Activated naive CD4-positive, alpha-beta T cell treated with anti-CD3 and anti-CD28 coated beads, Interleukin-2, amount 50 U/mL, for 24 hours (primary cell): ENCODE results near the gene PGC.
A peak's percentile ranks its signal among the peaks of the same experiment; 100 is the strongest.

ENCODE experiments used
- H3K27ac Mint-ChIP-seq: one replicate; pipeline ENCODE4 v1.8.0; 2021; ENCODE audit warnings: mild to moderate bottlenecking, mixed read lengths
- H3K27me3 Mint-ChIP-seq: one replicate; pipeline ENCODE4 v1.8.0; 2021; ENCODE audit warnings: mixed read lengths
- H3K36me3 Mint-ChIP-seq: one replicate; pipeline ENCODE4 v1.8.0; 2021; ENCODE audit warnings: mixed read lengths
- H3K4me1 Mint-ChIP-seq: one replicate; pipeline ENCODE4 v1.8.0; 2021; ENCODE audit warnings: mixed read lengths
- H3K4me3 Mint-ChIP-seq: one replicate; pipeline ENCODE4 v1.8.0; 2021; ENCODE audit warnings: mild to moderate bottlenecking, mixed read lengths
- H3K9me3 Mint-ChIP-seq: one replicate; pipeline ENCODE4 v1.8.0; 2021; ENCODE audit warnings: mixed read lengths

Gene PGC

DNA sequence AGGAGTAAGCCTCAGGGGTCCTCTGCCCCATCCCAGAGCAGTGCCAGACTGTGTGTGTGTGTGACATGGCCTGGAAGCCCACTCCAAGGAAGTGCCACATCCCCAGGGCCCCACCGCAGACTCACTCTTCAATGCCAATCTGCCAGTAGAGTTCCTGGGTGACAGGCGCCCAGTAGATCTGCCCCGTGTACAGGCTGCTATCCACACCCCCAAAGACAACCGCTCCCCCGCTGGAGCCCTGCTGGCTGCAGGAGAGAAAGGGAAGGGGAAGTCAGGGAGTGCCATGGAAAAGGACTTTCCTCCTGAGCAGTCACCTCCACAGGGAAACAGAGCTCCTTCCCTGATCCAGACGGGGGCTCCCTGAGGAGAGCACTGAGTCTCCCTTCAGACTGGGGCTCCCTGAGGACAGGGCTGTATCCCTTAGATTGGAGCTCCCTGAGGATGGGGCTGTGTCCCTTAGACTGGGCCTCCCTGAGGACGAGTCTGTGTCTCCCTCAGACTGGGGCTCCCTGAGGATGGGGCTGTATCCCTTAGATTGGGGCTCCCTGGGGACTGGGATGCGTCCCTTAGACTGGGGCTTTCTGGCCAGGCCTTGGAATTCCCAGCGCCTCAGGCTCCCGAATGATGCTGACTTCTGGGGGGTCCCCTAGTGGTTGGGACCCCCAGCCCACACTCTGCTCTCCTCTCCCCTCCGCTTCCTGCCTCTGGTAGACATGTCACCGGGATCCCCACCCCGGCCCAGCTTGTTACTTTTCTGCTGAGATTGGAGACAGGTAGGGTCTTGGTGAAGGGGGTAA, 6.6 kb downstream of the PGC start:
- Mint-ChIP-seq H3K9me3 (no peaks in the 10 kb centered on the region), H3K4me3 (no peak overlapping the region), H3K4me1 (peaks cover 3% of the 10 kb centered on the region), H3K27me3 (no peaks in the 10 kb centered on the region), H3K27ac (no peak overlapping the region), H3K36me3 (no peaks in the 10 kb centered on the region)

DNA sequence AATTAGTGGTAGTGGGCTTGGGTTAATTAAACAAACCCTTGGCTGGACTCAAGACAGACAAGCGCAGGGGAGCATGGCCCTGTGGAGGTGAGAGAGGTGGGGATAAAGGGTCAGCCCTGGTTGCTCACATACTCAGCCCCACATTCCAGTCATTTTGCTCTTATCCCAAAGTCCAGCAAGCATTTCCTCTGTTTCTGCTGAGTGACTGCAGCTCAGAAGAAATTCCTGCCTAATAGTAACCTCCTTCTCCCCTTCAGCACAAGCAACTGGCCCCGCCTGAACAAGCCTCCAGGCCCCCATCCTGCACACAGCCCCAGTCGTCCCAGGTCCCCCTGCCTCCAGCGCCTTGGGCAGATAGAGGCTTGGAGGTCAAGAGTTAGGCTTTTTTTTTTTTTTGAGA, 8.2 kb downstream of the PGC start:
- Mint-ChIP-seq H3K27ac (no peak overlapping the region), H3K27me3 (no peaks in the 10 kb centered on the region), H3K4me3 (no peak overlapping the region), H3K36me3 (no peaks in the 10 kb centered on the region), H3K4me1 (peaks cover 4% of the 10 kb centered on the region), H3K9me3 (no peaks in the 10 kb centered on the region)

DNA sequence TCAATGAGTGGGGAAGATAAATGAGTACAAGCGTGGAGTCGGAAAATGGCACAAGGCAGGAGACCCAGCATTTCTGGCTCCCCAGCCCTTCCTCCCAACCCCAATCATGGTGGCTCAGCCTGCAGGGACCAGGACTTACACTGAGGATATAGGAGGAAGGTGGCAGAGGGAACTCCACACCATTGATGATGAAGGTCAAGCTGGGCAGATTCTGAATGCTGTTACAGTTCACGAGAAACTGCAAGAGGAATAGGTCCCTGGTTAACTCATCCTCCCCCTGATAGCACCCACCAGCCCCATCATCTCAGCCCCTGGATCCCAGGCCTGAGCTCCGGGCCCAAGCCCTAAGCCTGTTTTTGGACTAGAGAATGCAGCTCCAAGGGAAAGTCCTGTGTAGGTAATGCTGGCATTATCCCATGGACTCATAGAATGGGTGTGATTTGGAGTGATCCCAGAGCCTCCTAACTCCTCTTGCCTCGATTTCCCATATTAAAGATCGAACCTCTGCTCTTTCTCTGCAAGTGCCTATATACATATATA, 9.5 kb downstream of the PGC start:
- Mint-ChIP-seq H3K9me3 (no peaks in the 10 kb centered on the region), H3K4me3 (no peak overlapping the region), H3K27ac (no peak overlapping the region), H3K36me3 (no peaks in the 10 kb centered on the region), H3K27me3 (no peaks in the 10 kb centered on the region), H3K4me1 (peaks cover 11% of the 10 kb centered on the region)

DNA sequence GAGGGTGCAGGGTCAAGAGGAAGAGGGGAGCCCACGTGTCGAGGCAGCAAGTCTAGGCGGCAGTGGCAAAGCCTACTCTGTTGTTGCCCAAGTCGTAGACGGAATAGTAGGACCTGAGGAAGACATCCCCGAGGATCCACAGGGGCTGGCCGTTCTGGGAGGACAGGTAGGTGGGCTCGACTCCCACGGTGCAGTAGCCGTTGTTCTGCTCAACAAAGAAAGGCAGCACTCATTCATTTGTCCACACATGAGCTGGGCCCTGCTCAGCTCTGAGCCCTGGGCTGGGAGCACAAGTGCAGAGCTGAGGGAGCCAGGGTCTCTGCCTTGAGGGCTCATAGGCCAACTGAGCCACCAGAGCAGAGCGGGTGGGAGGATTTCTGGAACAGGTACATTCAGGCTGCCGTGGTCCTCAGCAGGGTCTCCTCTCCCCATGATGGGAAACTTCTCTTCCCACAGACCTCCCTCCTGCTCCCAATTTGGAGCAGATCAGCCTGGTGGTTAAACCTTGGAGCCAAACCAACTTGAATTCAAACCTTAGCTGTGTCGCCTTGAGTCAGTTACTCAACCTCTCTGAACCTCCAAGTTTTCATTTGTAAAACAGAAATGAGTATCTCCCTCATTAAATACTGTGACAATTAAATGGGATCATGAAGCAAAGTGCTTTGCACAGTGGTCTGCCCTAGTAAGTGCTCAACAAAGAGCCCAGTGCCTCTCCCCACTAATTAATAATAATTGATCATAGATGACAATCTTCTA, 10.2 kb downstream of the PGC start:
- Mint-ChIP-seq H3K4me1 (peaks cover 16% of the 10 kb centered on the region), H3K36me3 (no peaks in the 10 kb centered on the region), H3K4me3 (no peak overlapping the region), H3K9me3 (no peaks in the 10 kb centered on the region), H3K27ac (no peak overlapping the region), H3K27me3 (no peaks in the 10 kb centered on the region)

DNA sequence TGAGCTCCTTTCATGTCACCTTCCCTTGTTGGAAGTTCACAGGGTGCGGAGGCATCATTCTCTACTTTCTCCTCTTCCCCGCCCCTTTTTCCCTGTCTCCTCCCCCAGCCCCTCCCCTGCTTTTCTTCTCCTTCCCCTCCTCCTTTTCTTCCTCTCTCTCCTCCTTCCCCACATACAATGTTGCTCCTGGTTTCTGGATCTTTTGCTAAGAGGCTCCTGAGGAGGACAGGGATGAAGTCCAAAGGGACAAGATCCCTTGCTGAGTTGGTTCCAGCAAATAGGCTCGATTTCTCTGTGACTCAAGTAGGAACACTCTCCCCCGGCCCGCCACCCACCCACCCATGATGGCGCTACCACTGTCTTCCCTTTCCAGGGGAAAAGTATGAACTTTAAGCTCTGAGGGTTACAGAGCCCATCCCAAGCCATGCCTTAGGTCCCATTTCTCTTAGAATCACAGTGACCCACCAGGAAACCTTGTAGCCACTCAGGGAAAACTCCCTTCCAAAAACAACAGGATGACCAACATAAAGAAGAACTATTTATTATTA, 10.9 kb downstream of the PGC start:
- H3K4me3 Mint-ChIP-seq: no peak overlapping the region
- H3K27ac Mint-ChIP-seq: no peak overlapping the region
- H3K36me3 Mint-ChIP-seq: no peaks in the 10 kb centered on the region
- H3K27me3 Mint-ChIP-seq: no peaks in the 10 kb centered on the region
- H3K4me1 Mint-ChIP-seq: peaks cover 20% of the 10 kb centered on the region
- H3K9me3 Mint-ChIP-seq: no peaks in the 10 kb centered on the region

DNA sequence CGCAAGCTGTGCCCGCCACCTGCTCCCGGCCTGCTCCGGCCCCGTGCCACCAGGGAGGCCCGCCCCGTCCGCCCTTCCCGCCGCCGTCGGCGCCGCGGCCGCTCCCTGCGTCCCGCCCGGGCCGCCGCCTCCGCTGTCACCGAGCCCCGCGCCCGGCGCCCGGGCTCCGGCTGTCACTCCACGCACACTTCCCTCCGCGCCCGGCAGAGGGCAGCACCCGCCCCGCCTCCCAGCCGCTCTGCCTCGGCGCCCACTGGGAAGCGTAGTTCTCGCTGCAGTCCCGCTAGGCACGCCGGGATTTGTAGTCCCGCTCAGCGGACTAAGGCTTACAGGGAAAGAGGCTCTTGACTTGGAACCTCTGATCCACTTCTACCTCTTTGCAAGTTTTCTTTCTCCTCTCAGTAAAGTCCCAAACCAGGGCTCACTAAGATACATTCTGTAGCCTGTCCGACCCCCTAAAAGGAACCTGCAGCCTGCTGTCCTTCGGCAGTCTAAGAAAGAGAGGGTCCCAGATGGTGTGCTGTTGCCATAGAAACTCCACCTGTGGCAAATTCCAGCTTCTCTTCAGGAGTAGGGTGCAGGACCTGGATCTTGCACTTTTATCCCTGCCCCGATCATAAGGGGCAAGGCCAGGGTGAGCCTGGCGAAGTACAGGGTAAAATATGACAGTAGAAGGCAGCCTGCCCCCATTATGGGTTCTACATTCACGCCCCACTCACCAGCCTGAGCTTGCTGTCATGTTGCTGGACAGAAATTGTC, 11.6 kb downstream of the PGC start, which contains the start of gene TFEB:
Gene TFEB, minus strand, starts transcription at position 182 of the 759 bp plus-strand sequence. CDS start 44,395 bp downstream, outside the sequence.
- peaks cover 26% of the 10 kb centered on the region for H3K4me1 Mint-ChIP-seq
- H3K27ac Mint-ChIP-seq: no peak within 1 kb of the TSS
- no peaks in the 10 kb centered on the region for H3K27me3 Mint-ChIP-seq
- no peaks in the 10 kb centered on the region for H3K36me3 Mint-ChIP-seq
- peak within 1 kb of the TSS; percentile 83 for H3K4me3 Mint-ChIP-seq
- no peaks in the 10 kb centered on the region for H3K9me3 Mint-ChIP-seq

DNA sequence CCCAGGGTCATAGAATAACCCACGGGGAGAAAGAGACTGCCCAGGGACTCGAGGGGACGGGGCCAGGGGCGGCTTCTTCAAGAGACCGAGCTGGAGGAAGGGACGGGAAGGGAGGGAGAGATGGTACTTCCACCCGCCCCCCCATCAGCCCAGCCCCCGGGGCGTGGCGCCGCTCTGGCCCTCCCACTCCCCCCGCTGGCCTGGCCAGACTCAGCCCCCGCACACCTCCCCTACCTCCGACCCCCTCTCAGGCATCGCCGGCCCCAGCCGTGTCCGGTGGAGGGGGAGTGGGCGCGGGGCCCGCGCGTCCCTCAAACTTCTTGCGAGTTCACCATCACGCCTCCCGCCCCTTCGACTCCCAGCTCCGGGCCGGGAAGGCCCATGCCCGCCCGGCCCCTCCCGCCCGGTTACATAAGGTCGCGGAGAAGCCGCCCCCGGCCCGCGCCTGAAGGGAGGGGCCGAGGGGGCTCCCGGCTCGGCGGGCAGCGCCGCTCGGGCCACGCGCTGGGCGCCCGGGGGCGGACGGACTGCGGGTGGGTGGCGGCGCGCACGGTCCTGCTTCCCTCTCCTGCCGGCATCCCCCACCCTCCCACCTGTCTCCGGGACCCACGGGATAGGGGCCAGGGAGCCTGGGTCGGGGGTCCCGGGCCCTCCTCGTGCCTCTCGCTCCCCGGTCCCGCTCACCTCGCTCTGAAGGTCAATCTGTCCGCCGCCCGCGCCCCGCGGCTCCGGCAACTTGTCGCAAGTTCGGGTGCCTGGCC, 12.4 kb downstream of the PGC start:
- peak overlapping the region; percentile 83 for H3K4me3 Mint-ChIP-seq
- H3K27me3 Mint-ChIP-seq: no peaks in the 10 kb centered on the region
- H3K27ac Mint-ChIP-seq: no peak overlapping the region

DNA sequence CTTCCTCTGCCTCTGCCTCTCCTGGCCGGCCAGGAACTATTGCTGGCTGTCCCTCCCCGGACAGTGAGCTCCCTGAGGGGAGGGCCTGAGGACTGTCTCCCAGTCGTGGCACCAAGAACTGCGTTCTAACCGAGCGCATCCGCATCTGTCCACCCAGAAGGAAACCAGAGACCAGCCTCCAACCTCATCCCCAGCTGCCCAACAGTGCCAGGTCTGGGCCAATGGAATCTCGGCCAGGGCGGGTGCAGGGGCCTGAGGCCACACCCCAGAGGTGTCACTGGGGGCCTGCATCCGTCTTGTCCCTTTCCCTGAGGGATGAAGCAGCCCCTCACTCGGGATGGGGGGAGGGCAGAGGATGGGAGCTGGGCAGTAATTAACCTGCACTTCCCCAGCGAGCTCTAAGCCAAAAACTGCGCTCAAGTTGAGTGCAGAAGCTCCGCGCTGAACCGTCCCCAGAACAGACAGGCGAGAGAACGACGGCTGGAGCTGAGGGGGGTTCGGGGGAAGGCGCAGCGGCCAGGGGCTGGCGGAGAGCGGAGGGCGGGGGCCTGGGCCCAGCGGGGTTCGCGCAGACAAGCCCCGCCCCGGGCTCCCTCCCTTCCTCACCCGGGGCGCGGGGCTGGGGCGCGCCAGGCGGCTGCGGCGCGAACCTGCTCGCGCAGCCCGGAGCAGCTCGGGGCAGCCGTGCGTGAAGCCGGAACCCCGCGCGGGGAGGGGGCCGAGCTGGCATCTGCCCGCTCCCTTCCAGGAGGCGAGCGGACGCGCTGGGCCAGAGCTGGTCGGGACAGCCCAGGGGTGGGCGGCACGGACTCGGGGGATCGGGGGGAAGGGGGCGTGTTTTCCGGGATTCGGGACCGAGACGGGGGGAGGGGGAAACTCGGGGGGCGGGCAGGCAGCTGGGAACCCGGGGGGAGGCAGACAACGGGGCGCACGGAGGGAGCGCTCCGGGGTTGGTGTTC, 13.2 kb downstream of the PGC start:
- Mint-ChIP-seq H3K27ac (peak overlapping the region; percentile 65), H3K9me3 (no peaks in the 10 kb centered on the region), H3K4me3 (peak overlapping the region; percentile 83), H3K36me3 (no peaks in the 10 kb centered on the region), H3K27me3 (no peaks in the 10 kb centered on the region), H3K4me1 (peaks cover 36% of the 10 kb centered on the region)

More for the DNA sequence above, 12.4 kb downstream of the PGC start:
- no peaks in the 10 kb centered on the region for H3K36me3 Mint-ChIP-seq
- H3K4me1 Mint-ChIP-seq: peaks cover 34% of the 10 kb centered on the region
- H3K9me3 Mint-ChIP-seq: no peaks in the 10 kb centered on the region

DNA sequence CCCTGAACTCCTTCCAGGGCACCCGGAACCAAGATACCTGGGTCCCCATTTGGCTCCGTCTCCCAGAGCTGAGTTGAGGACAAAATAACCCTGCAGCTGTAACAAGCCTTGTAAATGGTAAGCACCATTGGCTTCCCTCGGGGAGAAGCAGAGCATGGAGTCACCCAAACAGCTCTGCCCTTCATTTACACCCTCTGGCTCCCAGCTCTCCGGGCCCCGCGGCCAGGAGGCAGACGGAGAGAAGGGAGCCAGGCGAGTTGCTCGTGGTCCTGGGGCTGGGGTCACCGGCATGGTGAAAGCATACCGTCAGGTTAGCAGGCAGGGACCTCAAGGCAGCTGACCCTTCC, 13.9 kb downstream of the PGC start:
- no peaks in the 10 kb centered on the region for H3K9me3 Mint-ChIP-seq
- no peaks in the 10 kb centered on the region for H3K36me3 Mint-ChIP-seq
- H3K27ac Mint-ChIP-seq: no peak overlapping the region
- H3K27me3 Mint-ChIP-seq: no peaks in the 10 kb centered on the region
- peak overlapping the region; percentile 19 for H3K4me3 Mint-ChIP-seq
- H3K4me1 Mint-ChIP-seq: peaks cover 38% of the 10 kb centered on the region

DNA sequence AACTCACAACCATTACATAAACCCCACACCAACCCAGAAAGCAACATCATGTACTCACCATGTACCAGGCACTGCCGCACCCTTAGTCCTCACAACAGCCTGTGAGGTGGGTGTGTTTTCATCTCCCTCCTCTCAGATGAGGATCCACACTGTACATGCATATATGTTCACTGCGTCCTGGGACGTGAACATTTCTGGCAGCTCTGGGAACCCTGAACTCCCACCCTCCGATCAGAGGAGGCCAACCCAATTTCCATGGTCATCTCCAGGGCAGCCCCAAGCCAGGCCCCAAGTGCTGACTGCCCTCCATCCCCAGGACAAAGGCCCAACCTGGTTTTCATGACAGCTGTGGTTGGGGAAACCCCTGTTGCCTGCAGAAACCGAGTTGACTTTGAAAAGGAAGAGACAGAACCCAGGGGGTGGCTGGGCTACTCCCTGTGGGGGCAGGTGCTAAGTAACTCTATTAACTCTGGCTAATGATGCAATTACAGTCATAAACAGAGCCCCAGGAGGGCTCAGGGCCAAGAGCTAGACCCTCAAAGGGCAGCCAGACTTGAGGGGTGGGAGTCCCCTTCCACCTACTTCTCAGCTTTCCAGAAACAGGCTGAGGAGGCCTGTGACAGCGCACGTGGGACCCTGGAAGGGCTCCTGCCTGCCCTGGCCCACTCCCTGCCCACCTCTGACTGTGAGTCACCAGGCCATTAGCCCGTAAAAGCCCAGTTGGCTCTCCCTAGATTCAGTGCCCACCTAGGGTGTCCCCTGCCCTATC, 14.4 kb downstream of the PGC start:
- Mint-ChIP-seq H3K9me3 (no peaks in the 10 kb centered on the region), H3K27me3 (no peaks in the 10 kb centered on the region), H3K4me3 (peak overlapping the region; percentile 19), H3K27ac (peak overlapping the region; percentile 30), H3K36me3 (no peaks in the 10 kb centered on the region), H3K4me1 (peaks cover 38% of the 10 kb centered on the region)

DNA sequence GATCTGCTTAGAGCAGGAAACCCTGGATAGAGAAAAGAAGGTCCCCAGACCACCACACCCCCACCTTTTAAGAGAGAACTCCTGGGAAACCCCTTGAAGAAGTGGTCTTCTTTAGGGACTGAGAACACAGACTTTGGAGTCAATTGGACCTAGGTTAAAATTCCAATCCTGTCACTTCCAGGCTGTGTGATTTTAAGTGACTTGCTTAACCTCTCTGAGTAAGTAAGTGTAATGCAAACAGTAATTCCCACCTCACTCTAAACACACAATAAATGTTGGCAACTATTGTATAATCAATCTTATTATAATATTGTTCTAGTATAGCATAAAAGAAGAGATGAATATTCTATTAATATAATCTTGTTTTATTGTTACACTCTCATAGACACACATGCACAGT, 15.0 kb downstream of the PGC start:
- H3K27ac Mint-ChIP-seq: peak overlapping the region; percentile 30
- peaks cover 43% of the 10 kb centered on the region for H3K4me1 Mint-ChIP-seq
- no peaks in the 10 kb centered on the region for H3K36me3 Mint-ChIP-seq

DNA sequence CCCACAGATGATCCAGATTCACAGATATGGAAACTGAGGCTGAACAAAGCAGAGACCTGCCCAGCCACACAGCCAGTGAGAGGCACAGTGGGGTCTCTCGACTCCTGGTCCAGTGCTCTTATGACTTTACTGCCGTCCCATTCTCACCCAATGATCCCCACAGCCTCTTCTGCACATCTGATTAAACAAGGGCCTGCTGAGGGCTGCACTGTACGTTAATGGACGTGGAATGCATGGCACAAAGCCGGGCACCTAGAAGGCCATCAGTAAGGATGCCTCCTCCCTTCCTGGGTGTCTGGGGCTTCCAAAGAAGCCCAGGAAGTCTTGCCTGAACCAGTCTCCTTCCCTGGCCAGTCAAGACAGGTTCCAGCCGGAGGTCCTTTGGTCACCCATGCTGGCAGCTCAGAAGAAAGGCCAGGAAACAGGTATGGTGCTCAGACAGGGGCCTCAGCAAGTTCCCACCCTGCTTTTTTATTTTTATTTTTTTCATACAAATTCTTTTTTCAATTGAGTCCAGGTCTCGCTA, 15.6 kb downstream of the PGC start:
- no peaks in the 10 kb centered on the region for H3K27me3 Mint-ChIP-seq
- H3K4me3 Mint-ChIP-seq: no peak overlapping the region
- no peak overlapping the region for H3K27ac Mint-ChIP-seq
- no peaks in the 10 kb centered on the region for H3K36me3 Mint-ChIP-seq
- H3K4me1 Mint-ChIP-seq: peaks cover 48% of the 10 kb centered on the region
- H3K9me3 Mint-ChIP-seq: no peaks in the 10 kb centered on the region

More for the DNA sequence above, 15.0 kb downstream of the PGC start:
- Mint-ChIP-seq H3K9me3 (no peaks in the 10 kb centered on the region), H3K27me3 (no peaks in the 10 kb centered on the region), H3K4me3 (peak overlapping the region; percentile 19)
